EL (cell line): ENCODE data around the gene FBXO46.
A peak's percentile ranks its signal among the peaks of the same experiment; 100 is the strongest.

Experiments
- DNase-seq: peaks from one replicate; pipeline ENCODE4 v3.0.0-alpha.2; 2016

Gene FBXO46

GRCh38 chr19:45730368-45731288 is at the start of gene FBXO46:
FBXO46 (minus strand) TSS chr19:45730896; CDS start chr19:45713495, 17,401 bp downstream.
- DNase-seq: peak; percentile 99

DNA sequence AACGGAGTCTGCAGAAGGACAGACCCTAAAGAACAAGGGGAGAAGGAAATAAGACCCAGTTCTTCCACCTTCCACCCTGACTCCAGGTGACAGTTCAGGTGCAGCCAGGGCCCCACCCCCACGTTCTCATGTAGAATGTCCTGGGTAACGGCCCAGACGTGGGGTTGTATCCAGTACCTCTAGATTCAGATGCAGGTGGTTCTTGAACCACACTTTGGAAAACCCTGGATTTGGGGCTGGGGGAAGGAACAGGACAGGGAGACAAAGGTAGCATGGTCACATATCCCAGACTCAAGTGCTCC is 49.4 kb upstream of the FBXO46 start:
- no peak for DNase-seq

DNA sequence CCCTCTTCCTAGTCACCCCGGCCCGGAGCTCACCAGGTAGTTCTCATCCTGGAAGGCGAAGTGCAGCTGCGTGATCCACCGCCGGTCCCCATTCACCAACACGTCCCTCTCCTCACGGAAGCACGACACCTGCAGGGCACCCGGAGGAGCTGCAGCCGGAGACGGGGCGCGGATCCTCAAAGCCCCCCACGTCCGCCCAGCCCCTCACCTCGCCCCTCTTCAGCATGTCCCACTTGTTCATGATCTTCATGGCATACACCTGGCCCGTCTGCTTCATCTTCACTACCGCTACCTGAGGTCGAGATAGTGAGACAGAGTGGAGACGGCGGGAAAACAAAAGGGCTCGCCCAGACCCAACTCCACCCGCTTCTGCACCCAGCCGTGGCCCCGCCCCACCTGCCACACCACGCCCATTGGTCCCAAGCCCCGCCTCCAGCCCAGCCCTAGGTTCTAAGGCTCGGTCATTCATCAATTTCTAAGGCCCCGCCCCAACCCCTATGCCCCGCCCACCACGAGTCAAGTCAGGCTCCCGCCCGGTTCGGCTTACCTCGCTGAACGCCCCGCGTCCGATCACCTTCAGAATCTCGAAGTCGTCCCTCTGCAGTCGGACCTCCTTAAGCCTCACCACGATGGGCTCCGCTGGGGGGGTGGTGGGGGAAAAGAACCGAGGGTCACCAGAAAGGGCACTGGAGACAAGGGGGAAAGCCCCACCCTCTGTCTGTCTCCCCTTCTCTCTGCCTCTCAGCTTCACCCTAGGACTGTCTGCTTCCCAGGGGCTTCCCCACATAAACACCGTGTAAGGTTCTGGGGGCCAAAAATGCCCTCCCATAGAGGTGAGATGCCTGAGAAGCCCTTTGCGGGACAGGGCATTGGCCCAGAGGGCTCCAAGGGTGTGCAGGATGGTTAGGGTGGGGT is 48.8 kb upstream of the FBXO46 start:
- DNase-seq: peak; percentile 33

DNA sequence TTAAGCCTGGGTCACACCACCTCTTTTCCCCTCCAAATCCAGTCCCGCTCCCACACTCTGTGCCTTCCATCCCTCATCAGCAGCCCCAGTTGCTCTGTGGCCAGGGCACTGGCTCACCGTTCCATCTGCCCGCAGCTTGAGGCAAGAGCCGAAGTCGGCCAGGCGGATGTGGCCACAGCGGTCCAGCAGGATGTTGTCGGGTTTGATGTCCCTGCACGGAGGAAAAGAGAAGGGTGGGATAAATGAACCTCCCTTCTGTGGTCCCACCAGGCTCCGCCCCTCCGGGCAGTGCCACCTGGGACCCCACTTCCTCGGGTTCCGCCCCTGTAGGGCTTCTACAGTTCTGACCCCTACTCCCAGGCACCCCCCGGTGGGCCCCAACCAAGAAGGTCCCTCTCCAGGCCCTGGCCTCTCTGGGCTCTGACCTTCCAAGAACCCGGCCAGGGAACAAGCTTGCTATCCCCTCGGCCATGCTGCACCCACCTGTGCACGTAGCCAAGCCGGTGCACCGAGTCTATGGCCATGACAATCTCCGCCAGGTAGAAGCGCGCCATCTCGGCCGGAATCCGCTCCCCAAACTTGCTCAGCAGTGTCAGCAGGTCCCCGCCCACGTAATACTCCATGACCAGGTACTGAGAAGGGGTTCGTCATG is 47.4 kb upstream of the FBXO46 start:
- no peak for DNase-seq

GRCh38 chr19:45777395-45777961 is 46.8 kb upstream of the FBXO46 start:
- DNase-seq: no peak

GRCh38 chr19:45774765-45775164 is 44.1 kb upstream of the FBXO46 start:
- no peak for DNase-seq

DNA sequence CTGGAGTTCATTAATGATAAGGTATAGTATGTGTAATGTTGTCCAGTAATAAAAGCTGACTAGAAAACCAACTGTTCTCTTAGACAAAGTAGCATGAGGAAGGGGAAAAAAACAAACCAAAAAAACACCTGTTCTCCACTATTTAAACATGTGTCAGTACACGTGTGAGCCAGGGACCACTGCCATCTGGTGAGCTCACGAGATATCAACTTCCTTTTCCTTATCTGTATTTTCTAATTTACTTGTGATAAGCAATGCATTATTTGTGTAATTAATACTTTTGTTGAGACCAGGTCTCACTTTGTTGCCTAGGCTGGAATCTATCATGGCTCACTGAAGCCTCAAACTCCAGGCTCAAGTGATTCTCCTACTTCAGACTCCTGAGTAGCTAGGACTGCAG is 42.7 kb upstream of the FBXO46 start:
- DNase-seq: no peak

GRCh38 chr19:45772912-45773311 is 42.2 kb upstream of the FBXO46 start:
- DNase-seq: no peak

GRCh38 chr19:45772130-45772840 is 41.6 kb upstream of the FBXO46 start:
- DNase-seq: no peak

DNA sequence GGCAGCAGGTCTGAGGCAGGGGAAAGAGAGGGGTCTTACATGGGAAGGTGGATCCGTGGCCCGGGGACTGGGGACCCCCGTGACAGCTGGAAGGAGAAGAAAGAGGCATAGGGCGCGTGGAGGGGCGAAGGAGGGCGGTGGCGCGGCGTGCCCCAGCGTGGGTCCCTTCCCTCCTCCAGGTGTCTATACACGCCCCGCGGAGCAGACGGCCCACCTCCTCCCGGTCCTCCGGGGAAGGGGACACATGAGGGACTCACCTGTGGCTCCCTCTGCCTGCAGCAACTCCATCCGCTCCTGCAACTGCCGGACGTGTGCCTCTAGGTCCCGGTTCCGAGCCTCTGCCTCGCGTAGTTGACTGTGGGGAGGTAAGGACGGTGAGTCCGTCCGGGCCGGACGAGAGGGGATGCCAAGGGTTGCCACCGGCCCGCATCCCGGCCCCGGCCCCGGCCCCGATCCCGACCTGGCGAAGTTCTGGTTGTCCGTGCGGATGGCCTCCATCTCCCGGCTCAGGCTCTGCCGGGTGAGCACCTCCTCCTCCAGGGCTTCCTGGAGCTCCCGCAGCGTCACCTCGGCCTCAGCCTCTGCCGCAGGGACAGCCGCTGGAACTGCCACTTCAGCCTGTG is 40.7 kb upstream of the FBXO46 start:
- no peak for DNase-seq

DNA sequence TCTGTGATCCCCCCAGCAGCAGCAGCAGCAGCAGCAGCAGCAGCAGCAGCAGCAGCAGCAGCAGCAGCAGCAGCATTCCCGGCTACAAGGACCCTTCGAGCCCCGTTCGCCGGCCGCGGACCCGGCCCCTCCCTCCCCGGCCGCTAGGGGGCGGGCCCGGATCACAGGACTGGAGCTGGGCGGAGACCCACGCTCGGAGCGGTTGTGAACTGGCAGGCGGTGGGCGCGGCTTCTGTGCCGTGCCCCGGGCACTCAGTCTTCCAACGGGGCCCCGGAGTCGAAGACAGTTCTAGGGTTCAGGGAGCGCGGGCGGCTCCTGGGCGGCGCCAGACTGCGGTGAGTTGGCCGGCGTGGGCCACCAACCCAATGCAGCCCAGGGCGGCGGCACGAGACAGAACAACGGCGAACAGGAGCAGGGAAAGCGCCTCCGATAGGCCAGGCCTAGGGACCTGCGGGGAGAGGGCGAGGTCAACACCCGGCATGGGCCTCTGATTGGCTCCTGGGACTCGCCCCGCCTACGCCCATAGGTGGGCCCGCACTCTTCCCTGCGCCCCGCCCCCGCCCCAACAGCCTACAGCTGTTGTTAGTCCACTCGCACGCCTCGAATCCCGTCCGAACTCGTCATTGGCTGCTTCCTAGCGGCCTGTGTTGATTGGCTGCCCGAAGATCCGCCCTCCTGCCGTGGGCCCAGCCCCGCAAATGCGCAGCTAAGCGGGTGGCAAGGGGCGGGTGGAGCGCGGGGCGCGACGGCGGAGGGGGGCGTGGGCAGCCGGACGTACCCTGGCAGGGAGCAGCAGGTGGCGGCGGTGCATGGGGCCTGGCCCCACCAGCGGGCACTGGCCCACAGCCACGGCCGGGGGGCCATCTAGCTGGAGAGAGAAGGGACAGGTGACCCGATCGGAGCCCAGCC is 39.8 kb upstream of the FBXO46 start:
- peak; percentile 98 for DNase-seq

GRCh38 chr19:45769821-45770191 is 39.1 kb upstream of the FBXO46 start:
- DNase-seq: no peak

GRCh38 chr19:45768984-45769782 is 38.5 kb upstream of the FBXO46 start, which contains the start of gene SIX5:
SIX5 (minus strand) TSS chr19:45769252; CDS start chr19:45768844, 408 bp downstream.
- peak; percentile 98 for DNase-seq

DNA sequence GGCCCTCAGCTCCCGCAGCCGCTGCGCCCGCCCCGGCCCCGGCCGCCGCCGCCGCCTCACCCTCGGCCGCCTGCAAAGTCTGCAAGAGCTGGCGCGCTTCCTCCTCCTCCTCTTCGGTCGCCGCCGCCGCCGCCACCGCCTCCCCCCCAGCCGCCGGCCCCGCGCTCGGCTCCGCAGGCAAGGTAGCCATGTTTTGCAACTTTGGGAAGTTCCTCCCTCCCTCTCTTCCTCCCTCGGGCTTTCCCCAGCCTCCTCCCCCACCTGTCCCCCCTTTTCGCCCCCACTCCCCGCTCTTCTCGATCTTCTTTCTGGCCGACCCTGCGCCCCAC is 37.9 kb upstream of the FBXO46 start:
- DNase-seq: peak; percentile 55

- DNase-seq: peak; percentile 68
Measured at GRCh38 chr19:45767881-45768654, 37.4 kb upstream of the FBXO46 start.

DNA sequence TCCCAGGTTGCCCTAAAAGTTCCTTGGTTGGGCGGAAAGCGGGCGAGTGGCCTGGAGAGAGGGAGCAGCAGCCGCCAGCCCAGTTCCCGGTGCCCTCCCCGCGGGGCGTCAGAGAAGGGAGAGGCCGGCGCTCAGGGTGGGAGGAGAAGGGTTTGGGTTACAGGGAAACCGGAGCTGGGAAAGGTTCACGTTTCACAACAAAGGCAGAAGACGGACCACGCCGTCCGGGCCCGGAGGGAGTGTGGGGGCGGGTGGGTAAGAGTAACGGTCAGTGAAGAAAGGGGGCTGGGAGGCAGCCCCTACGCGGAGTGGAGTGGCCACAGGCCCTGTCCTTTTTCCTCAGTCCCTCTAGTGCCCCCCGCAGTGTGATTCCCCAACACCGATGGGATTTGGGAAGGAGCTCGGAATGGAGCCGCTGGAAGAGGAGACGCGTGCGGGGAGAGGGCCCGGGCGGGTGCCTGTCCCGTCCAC is 36.7 kb upstream of the FBXO46 start:
- peak; percentile 86 for DNase-seq

GRCh38 chr19:45766869-45767346 is 36.2 kb upstream of the FBXO46 start:
- peak; percentile 41 for DNase-seq

- DNase-seq: no peak
Measured at GRCh38 chr19:45766296-45766868, 35.7 kb upstream of the FBXO46 start.
